WTC11 (cell line): ENCODE measurements around the gene DDOST. TPM values are rescaled to one million over a fixed set of nuclear protein-coding genes. Genes with fewer than 3 reads are reported as not detected.

Experiments used
- CREM ChIP-seq: sonication (generic); formaldehyde crosslinking; IDR thresholded peaks from 2 replicates; pipeline ENCODE4 v1.8.1; 2022; ENCODE audit warnings: mild to moderate bottlenecking, missing genetic modification reagents, moderate library complexity
- ETV6 ChIP-seq: sonication (generic); formaldehyde crosslinking; IDR thresholded peaks from 2 replicates; pipeline ENCODE4 v1.8.1; 2022; ENCODE audit warnings: mild to moderate bottlenecking, missing genetic modification reagents
- FOXK1 ChIP-seq: sonication (generic); formaldehyde crosslinking; IDR thresholded peaks from 2 replicates; pipeline ENCODE4 v1.8.0; 2022; ENCODE audit warnings: mild to moderate bottlenecking, moderate library complexity, missing genetic modification reagents
- GABPB1 ChIP-seq: sonication (generic); formaldehyde crosslinking; IDR thresholded peaks from 2 replicates; pipeline ENCODE4 v1.8.1; 2023; ENCODE audit warnings: mild to moderate bottlenecking, missing genetic modification reagents
- GTF2I ChIP-seq: fragments of 250-450 bp; sonication (Bioruptor Pico); conservative IDR thresholded peaks from 2 replicates; pipeline ENCODE4 v1.4.0; 2021; ENCODE audit warnings: mild to moderate bottlenecking
- KAT7 ChIP-seq: sonication (generic); formaldehyde crosslinking; IDR thresholded peaks from 2 replicates; pipeline ENCODE4 v1.8.1; 2023; ENCODE audit warnings: missing genetic modification reagents, mild to moderate bottlenecking, borderline replicate concordance
- NR1H2 ChIP-seq: sonication (generic); formaldehyde crosslinking; IDR thresholded peaks from 2 replicates; pipeline ENCODE4 v1.9.0; 2021; ENCODE audit warnings: mild to moderate bottlenecking, moderate library complexity, missing genetic modification reagents
- PRRX2 ChIP-seq: fragments of 250-450 bp; sonication (Bioruptor Pico); IDR thresholded peaks from 2 replicates; pipeline ENCODE4 v1.8.0; 2021; ENCODE audit warnings: mild to moderate bottlenecking
- SMAD3 ChIP-seq: sonication (generic); formaldehyde crosslinking; IDR thresholded peaks from 2 replicates; pipeline ENCODE4 v1.8.0; 2022; ENCODE audit warnings: missing genetic modification reagents, mild to moderate bottlenecking, borderline replicate concordance
- SP1 ChIP-seq: sonication (generic); formaldehyde crosslinking; conservative IDR thresholded peaks from 2 replicates; pipeline ENCODE4 v1.8.1; 2022; ENCODE audit warnings: missing genetic modification reagents
- ZBTB21 ChIP-seq: sonication (generic); formaldehyde crosslinking; IDR thresholded peaks from 2 replicates; pipeline ENCODE4 v1.8.1; 2023; ENCODE audit warnings: mild to moderate bottlenecking, missing genetic modification reagents, borderline replicate concordance
- ZNF138 ChIP-seq: sonication (generic); formaldehyde crosslinking; conservative IDR thresholded peaks from 2 replicates; pipeline ENCODE4 v1.8.1; 2022; ENCODE audit warnings: mild to moderate bottlenecking, moderate library complexity, missing genetic modification reagents
- ZNF416 ChIP-seq: fragments of 250-450 bp; sonication (Bioruptor Pico); IDR thresholded peaks from 2 replicates; pipeline ENCODE4 v1.9.0; 2021; ENCODE audit warnings: mild to moderate bottlenecking, inconsistent platforms
- total RNA-seq: library from RNA; stranded (reverse); gene quantifications from 3 replicates; pipeline ENCODE4 v1.2.3, GENCODE V29; 2021
- TF ChIP-seq, protein P1 (sequence below): sonication (generic); formaldehyde crosslinking; IDR thresholded peaks from 2 replicates; pipeline ENCODE4 v1.8.1; 2023; ENCODE audit warnings: mild to moderate bottlenecking, missing genetic modification reagents
- TF ChIP-seq, protein P2 (sequence below): sonication (generic); formaldehyde crosslinking; IDR thresholded peaks from 2 replicates; pipeline ENCODE4 v1.8.0; 2022; ENCODE audit warnings: mild to moderate bottlenecking, missing genetic modification reagents
- TF ChIP-seq, protein P3 (sequence below): sonication (generic); formaldehyde crosslinking; conservative IDR thresholded peaks from 2 replicates; pipeline ENCODE4 v1.8.1; 2022; ENCODE audit warnings: mild to moderate bottlenecking, missing genetic modification reagents
- TF ChIP-seq, protein P4 (sequence below): sonication (generic); formaldehyde crosslinking; IDR thresholded peaks from 2 replicates; pipeline ENCODE4 v1.8.0; 2023; ENCODE audit warnings: missing genetic modification reagents, mild to moderate bottlenecking, borderline replicate concordance
- TF ChIP-seq, protein P5 (sequence below): fragments of 250-450 bp; sonication (Bioruptor Pico); IDR thresholded peaks from 2 replicates; pipeline ENCODE4 v2.1.2; 2022; ENCODE audit warnings: mild to moderate bottlenecking, moderate library complexity
- TF ChIP-seq, protein P6 (sequence below): sonication (generic); formaldehyde crosslinking; IDR thresholded peaks from 2 replicates; pipeline ENCODE4 v1.8.1; 2022; ENCODE audit warnings: missing genetic modification reagents, borderline replicate concordance
- TF ChIP-seq, protein P7 (sequence below): fragments of 200-600 bp; IDR thresholded peaks from 2 replicates; pipeline ENCODE4 v1.8.0; 2022; ENCODE audit warnings: antibody characterized with exemption
- TF ChIP-seq, protein P8 (sequence below): sonication (generic); formaldehyde crosslinking; conservative IDR thresholded peaks from 2 replicates; pipeline ENCODE4 v1.8.1; 2023; ENCODE audit warnings: mild to moderate bottlenecking, low read depth, missing genetic modification reagents, moderate library complexity
- TF ChIP-seq, protein P9 (sequence below): sonication (generic); formaldehyde crosslinking; IDR thresholded peaks from 2 replicates; pipeline ENCODE4 v1.8.0; 2022; ENCODE audit warnings: mild to moderate bottlenecking, missing genetic modification reagents

The DDOST gene
- total RNA-seq, 1 experiment from 2014 or later: 300 TPM

DNA sequence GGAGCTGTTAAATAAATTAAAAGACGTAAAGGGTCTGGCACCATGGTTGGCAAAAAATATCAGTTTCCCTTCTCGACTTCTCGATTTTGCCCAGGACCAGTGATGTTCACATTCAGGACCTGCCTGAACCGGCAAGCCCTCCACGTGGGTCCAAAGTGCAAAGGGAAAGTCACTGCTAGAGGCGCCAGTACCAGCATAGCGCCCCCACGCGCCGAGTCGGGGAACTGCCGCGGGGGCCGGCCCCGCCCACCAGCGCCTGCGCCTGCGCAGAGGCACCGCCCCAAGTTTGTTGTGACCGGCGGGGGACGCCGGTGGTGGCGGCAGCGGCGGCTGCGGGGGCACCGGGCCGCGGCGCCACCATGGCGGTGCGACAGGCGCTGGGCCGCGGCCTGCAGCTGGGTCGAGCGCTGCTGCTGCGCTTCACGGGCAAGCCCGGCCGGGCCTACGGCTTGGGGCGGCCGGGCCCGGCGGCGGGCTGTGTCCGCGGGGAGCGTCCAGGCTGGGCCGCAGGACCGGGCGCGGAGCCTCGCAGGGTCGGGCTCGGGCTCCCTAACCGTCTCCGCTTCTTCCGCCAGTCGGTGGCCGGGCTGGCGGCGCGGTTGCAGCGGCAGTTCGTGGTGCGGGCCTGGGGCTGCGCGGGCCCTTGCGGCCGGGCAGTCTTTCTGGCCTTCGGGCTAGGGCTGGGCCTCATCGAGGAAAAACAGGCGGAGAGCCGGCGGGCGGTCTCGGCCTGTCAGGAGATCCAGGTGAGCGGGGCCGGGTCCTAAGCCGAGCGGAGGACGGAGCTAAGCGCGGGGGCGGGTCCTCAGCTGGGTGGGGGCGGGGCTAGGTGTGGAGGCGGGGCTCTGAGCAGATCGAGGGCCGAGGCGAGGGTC lies 27.7 kb downstream of the DDOST start, which contains the start of gene PINK1 (continued):
- TF ChIP-seq, protein P1, sequence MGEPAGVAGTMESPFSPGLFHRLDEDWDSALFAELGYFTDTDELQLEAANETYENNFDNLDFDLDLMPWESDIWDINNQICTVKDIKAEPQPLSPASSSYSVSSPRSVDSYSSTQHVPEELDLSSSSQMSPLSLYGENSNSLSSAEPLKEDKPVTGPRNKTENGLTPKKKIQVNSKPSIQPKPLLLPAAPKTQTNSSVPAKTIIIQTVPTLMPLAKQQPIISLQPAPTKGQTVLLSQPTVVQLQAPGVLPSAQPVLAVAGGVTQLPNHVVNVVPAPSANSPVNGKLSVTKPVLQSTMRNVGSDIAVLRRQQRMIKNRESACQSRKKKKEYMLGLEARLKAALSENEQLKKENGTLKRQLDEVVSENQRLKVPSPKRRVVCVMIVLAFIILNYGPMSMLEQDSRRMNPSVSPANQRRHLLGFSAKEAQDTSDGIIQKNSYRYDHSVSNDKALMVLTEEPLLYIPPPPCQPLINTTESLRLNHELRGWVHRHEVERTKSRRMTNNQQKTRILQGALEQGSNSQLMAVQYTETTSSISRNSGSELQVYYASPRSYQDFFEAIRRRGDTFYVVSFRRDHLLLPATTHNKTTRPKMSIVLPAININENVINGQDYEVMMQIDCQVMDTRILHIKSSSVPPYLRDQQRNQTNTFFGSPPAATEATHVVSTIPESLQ (CRISPR knock-in tag): no peak
- TF ChIP-seq ZNF416 (CRISPR knock-in tag): no peak
- no peak for TF ChIP-seq ZNF138 (CRISPR knock-in tag)
- TF ChIP-seq SP1 (CRISPR knock-in tag): peak; percentile 79
- TF ChIP-seq GABPB1: no peak
- no peak for TF ChIP-seq FOXK1 (CRISPR knock-in tag)
- no peak for TF ChIP-seq NR1H2 (CRISPR knock-in tag)
- TF ChIP-seq, protein P2, sequence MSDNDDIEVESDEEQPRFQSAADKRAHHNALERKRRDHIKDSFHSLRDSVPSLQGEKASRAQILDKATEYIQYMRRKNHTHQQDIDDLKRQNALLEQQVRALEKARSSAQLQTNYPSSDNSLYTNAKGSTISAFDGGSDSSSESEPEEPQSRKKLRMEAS (CRISPR knock-in tag): peak; percentile 94
- TF ChIP-seq, protein P3, sequence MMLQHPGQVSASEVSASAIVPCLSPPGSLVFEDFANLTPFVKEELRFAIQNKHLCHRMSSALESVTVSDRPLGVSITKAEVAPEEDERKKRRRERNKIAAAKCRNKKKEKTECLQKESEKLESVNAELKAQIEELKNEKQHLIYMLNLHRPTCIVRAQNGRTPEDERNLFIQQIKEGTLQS (CRISPR knock-in tag): no peak
- TF ChIP-seq KAT7 (CRISPR knock-in tag): peak; percentile 18; the same call in 1 of the 2 replicates
- TF ChIP-seq, protein P4, sequence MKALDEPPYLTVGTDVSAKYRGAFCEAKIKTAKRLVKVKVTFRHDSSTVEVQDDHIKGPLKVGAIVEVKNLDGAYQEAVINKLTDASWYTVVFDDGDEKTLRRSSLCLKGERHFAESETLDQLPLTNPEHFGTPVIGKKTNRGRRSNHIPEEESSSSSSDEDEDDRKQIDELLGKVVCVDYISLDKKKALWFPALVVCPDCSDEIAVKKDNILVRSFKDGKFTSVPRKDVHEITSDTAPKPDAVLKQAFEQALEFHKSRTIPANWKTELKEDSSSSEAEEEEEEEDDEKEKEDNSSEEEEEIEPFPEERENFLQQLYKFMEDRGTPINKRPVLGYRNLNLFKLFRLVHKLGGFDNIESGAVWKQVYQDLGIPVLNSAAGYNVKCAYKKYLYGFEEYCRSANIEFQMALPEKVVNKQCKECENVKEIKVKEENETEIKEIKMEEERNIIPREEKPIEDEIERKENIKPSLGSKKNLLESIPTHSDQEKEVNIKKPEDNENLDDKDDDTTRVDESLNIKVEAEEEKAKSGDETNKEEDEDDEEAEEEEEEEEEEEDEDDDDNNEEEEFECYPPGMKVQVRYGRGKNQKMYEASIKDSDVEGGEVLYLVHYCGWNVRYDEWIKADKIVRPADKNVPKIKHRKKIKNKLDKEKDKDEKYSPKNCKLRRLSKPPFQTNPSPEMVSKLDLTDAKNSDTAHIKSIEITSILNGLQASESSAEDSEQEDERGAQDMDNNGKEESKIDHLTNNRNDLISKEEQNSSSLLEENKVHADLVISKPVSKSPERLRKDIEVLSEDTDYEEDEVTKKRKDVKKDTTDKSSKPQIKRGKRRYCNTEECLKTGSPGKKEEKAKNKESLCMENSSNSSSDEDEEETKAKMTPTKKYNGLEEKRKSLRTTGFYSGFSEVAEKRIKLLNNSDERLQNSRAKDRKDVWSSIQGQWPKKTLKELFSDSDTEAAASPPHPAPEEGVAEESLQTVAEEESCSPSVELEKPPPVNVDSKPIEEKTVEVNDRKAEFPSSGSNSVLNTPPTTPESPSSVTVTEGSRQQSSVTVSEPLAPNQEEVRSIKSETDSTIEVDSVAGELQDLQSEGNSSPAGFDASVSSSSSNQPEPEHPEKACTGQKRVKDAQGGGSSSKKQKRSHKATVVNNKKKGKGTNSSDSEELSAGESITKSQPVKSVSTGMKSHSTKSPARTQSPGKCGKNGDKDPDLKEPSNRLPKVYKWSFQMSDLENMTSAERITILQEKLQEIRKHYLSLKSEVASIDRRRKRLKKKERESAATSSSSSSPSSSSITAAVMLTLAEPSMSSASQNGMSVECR (CRISPR knock-in tag): no peak; the same call in 1 of the 2 replicates
- TF ChIP-seq ZBTB21 (CRISPR knock-in tag): no peak
- TF ChIP-seq PRRX2 (CRISPR knock-in tag): no peak
- TF ChIP-seq SMAD3 (CRISPR knock-in tag): no peak
- TF ChIP-seq, protein P5, sequence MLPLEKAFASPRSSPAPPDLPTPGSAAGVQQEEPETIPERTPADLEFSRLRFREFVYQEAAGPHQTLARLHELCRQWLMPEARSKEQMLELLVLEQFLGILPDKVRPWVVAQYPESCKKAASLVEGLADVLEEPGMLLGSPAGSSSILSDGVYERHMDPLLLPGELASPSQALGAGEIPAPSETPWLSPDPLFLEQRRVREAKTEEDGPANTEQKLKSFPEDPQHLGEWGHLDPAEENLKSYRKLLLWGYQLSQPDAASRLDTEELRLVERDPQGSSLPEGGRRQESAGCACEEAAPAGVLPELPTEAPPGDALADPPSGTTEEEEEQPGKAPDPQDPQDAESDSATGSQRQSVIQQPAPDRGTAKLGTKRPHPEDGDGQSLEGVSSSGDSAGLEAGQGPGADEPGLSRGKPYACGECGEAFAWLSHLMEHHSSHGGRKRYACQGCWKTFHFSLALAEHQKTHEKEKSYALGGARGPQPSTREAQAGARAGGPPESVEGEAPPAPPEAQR: no peak
- TF ChIP-seq, protein P6, sequence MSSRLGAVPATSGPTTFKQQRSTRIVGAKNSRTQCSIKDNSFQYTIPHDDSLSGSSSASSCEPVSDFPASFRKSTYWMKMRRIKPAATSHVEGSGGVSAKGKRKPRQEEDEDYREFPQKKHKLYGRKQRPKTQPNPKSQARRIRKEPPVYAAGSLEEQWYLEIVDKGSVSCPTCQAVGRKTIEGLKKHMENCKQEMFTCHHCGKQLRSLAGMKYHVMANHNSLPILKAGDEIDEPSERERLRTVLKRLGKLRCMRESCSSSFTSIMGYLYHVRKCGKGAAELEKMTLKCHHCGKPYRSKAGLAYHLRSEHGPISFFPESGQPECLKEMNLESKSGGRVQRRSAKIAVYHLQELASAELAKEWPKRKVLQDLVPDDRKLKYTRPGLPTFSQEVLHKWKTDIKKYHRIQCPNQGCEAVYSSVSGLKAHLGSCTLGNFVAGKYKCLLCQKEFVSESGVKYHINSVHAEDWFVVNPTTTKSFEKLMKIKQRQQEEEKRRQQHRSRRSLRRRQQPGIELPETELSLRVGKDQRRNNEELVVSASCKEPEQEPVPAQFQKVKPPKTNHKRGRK (CRISPR knock-in tag): no peak
- TF ChIP-seq, protein P7, sequence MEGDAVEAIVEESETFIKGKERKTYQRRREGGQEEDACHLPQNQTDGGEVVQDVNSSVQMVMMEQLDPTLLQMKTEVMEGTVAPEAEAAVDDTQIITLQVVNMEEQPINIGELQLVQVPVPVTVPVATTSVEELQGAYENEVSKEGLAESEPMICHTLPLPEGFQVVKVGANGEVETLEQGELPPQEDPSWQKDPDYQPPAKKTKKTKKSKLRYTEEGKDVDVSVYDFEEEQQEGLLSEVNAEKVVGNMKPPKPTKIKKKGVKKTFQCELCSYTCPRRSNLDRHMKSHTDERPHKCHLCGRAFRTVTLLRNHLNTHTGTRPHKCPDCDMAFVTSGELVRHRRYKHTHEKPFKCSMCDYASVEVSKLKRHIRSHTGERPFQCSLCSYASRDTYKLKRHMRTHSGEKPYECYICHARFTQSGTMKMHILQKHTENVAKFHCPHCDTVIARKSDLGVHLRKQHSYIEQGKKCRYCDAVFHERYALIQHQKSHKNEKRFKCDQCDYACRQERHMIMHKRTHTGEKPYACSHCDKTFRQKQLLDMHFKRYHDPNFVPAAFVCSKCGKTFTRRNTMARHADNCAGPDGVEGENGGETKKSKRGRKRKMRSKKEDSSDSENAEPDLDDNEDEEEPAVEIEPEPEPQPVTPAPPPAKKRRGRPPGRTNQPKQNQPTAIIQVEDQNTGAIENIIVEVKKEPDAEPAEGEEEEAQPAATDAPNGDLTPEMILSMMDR: peak; percentile 99
- peak; percentile 59 for TF ChIP-seq ETV6 (CRISPR knock-in tag)
- TF ChIP-seq, protein P8, sequence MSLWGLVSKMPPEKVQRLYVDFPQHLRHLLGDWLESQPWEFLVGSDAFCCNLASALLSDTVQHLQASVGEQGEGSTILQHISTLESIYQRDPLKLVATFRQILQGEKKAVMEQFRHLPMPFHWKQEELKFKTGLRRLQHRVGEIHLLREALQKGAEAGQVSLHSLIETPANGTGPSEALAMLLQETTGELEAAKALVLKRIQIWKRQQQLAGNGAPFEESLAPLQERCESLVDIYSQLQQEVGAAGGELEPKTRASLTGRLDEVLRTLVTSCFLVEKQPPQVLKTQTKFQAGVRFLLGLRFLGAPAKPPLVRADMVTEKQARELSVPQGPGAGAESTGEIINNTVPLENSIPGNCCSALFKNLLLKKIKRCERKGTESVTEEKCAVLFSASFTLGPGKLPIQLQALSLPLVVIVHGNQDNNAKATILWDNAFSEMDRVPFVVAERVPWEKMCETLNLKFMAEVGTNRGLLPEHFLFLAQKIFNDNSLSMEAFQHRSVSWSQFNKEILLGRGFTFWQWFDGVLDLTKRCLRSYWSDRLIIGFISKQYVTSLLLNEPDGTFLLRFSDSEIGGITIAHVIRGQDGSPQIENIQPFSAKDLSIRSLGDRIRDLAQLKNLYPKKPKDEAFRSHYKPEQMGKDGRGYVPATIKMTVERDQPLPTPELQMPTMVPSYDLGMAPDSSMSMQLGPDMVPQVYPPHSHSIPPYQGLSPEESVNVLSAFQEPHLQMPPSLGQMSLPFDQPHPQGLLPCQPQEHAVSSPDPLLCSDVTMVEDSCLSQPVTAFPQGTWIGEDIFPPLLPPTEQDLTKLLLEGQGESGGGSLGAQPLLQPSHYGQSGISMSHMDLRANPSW (CRISPR knock-in tag): no peak
- TF ChIP-seq, protein P9, sequence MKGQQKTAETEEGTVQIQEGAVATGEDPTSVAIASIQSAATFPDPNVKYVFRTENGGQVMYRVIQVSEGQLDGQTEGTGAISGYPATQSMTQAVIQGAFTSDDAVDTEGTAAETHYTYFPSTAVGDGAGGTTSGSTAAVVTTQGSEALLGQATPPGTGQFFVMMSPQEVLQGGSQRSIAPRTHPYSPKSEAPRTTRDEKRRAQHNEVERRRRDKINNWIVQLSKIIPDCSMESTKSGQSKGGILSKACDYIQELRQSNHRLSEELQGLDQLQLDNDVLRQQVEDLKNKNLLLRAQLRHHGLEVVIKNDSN: peak; percentile 74; the same call in 1 of the 2 replicates
- no peak for TF ChIP-seq GTF2I (CRISPR knock-in tag)
- TF ChIP-seq CREM (CRISPR knock-in tag): 0 out of 2 replicates have a peak, but pooled peaks have one; percentile 26
